HuH-7 (cell line): ENCODE data around the gene KCNJ6.
"Not testable (repeated sequence)": the region's sequence is repeated elsewhere in the genome, so short reads cannot be mapped to it uniquely, and the experiment has no call there.

ENCODE experiments used
- DNase-seq: peaks from one replicate; pipeline ENCODE4 v3.0.0; 2011; ENCODE audit warnings: low spot score

Gene KCNJ6, protein sequence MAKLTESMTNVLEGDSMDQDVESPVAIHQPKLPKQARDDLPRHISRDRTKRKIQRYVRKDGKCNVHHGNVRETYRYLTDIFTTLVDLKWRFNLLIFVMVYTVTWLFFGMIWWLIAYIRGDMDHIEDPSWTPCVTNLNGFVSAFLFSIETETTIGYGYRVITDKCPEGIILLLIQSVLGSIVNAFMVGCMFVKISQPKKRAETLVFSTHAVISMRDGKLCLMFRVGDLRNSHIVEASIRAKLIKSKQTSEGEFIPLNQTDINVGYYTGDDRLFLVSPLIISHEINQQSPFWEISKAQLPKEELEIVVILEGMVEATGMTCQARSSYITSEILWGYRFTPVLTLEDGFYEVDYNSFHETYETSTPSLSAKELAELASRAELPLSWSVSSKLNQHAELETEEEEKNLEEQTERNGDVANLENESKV

DNA sequence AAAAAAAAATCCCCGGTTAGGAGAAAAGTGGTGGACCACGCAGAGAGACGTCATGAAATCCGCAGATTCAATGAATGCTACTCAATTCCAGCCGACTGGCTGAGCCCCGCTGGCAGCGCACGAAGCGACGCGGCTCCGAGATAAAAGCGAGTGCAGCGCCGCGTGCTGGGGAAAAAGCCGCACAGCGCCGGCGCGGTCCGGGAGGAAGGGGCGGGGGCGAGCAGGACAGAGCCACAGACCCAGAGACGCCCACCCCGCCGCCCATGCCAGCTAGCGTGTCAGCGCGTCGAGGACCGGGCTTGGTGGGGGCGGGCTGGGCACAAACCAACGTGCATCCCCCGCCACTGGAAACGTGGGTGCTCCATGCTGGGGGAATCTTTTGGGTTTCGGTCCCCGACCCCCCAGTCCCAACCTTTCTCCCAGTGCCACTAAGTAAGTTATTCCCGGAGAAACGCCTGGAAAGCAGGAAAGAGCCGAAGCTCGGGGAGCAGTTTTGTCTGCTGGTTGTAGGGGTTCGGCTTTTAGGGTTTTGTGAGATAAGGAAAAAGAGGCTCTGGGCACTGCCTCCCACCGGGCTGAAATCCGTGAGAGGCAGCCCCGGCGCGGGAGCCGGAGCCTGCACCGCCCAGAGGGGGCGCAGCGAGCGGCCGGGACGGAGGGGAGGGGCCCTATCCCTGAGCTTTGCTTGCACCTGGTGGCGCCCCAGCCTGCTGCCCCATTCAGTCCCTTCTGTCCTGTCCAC, at the start of gene KCNJ6:
KCNJ6 (minus strand) TSS at position 148 of the 742 bp plus-strand sequence. CDS start 75,775 bp downstream, outside the sequence.
- peak; percentile 19 for DNase-seq

DNA sequence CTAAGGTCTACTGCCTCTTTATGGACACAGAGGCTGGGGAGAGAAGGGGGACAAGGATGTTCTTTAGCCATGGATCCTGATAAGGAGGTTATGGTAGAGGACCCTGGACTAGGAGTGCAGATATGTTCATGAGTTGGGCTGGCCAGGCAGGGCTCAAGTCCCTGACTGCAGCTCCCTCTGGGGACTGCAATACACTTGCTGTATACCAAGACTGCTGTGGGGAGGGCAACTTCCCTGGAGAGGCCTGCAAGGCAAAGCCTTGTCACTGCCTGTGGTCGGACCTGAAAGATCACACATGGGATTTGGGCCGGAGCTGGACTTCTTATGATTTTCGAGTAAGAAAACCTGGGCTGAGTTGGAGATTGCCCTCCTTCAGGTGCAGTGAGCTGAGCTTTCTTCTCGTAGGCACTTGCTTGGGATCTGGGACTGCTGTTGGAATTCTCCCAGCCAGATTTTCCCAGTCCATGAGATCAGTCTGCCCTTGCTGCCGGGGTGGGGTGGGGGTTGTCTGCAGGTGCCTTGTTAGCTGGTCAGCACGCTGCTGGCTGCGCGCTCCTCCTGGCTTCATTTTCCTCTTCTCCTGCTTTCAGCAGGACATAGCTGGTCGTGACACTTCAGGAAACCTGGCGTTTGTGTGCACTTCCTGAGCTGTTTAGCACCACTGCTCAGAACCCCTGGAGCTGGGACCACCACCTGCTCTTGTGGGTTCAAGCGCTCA, 49.0 kb upstream of the KCNJ6 start:
- DNase-seq, result no peak

DNA sequence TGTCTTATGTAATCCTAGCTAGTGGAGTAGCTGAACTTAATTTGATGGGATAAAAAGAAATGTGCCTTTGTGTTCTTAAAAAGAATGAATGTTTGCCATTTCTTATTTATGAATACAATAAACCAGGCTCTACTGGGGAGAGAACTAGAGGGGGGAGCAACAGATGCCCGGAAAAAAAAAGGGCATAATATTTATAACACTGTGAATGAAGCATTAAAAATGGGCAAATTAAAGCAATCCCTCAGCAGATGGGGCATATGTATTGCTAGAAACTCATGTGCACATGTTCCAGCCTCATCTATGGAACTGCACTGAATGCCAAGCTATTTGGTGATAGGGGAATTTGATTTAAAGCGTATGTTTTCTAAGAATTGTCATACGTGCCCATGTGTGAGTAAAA, 42.3 kb upstream of the KCNJ6 start:
- no peak for DNase-seq

DNA sequence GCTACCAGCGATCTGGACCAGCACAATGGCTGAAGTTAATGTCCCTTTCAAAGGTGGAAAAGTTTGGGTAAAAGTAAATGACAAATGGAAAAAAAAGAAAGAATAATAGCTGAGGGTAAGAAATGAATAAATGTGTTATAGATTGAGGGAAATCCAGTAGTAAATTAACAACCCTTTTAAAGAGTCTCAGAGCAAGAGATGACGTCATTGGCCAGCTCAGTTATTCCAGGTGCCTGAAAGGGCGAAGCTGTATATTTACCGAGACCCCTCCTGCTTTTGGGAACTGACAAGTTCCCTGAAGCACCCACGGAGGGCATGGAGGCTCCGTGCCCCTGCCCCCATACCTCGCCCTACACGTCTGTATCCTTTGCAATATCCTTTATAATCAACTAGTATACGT, 40.5 kb upstream of the KCNJ6 start:
- DNase-seq, result no peak

DNA sequence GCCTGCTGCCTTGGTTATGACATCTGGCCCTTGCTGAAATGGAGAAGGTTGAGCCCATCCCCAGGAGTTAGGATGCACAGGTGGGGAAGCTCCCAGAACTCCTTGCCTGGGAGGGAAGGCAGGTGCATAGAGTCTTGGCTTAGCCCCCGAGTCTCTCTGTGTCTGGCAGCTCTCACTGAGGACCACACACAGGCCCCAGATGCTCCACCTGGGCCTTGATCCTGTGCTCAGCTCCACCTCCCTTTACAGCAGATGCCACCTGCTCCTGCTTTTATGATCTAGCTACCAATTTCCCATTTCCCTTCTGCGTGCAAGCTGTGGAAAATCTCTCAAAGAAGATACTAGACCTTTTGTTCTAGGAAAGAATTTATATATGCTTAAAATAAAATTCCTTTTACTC, 28.8 kb upstream of the KCNJ6 start:
- no peak for DNase-seq

DNA sequence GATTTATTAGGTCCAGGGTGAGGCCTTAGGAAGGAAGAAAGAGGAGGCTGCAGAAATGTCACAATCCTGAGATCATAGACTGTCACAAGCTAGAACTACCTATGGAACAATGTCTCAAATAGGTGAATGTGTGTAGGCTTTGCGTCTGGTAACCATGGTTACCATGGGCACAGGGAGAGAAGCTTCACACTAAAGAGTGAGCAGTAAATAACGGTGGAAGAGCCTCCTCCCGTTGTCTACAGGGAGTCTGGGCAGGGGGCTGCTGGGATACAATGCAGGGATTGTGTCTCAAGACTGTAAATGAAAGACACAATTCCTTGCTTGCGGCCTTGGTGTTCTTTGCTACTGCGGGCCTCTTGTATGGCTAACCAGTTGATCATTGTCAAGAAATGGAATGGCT, 28.2 kb upstream of the KCNJ6 start:
- no peak for DNase-seq

DNA sequence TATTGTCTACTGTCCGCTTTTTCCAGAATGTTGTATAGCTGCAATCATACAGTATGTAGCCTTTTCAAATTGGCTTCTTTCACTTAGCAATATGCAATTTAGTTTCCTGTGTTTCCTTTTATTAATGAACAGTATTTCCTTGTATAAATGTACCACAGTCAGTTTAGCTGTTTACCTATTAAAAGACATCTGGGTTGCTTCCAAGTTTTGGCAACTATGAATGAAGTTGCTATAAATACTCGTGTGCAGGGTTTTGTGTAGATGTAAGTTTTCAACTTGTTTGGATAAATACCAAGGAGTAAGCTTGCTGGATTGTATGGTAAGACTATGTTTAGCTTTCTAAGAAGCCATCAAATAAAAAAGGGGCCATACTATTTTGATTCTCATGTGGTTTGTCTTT, 24.4 kb upstream of the KCNJ6 start:
- no peak for DNase-seq

DNA sequence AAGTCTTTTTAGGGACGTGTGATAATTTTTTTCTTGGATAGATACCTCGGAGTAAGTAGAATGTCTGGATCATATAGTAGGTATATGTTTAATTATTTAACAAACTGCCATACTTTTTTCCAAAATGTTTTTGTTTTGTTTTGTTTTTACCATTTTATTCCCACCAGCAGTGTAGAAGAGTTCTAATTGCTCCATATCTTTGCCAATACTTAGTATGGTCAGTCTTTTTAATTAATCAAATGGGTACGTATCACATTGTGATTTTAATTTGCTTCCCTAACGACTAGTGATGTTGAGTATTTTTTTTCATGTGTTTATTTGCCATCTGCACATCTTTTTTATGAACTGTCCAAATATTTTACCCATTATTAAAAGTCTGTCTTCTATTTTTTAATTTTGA, 23.6 kb upstream of the KCNJ6 start:
- DNase-seq, result no peak

DNA sequence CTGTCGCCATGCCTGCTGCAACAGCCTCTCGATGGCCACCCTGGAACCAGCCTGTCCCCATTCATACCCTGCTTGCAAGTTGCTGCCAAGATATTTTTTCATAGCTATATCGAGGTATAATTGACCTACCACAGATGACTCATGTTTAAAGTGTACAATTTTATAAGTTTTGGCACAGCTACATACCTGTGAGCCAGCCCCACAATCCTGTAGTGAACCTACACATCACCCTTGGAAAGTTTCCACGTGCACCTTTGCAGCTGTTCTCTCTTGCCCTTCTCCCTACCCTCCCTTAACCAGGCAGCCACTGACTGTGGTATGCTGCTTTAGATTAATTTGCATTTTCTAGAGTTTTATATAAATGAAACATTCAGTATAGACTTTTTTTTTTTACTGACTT, 23.0 kb upstream of the KCNJ6 start:
- DNase-seq, result no peak

DNA sequence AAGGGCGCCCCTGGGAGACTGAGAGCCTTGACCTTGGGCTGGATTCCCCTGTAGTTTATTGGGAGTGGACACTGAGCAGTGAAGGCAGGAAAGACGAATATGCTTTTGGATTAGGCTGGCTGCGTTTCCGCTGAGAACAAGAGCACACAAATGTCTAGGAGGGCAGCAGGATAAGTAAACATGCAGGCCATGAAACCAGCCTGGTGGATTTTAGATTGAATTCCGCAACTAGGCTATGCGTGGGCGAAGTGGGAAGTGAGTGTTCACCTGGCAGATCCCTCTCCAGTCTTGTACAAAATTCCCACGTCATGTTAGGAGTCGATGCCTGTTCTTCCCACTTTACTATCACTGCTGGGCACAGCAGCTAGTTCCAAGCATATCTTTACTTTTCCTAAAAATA, 21.4 kb upstream of the KCNJ6 start:
- DNase-seq, result no peak

DNA sequence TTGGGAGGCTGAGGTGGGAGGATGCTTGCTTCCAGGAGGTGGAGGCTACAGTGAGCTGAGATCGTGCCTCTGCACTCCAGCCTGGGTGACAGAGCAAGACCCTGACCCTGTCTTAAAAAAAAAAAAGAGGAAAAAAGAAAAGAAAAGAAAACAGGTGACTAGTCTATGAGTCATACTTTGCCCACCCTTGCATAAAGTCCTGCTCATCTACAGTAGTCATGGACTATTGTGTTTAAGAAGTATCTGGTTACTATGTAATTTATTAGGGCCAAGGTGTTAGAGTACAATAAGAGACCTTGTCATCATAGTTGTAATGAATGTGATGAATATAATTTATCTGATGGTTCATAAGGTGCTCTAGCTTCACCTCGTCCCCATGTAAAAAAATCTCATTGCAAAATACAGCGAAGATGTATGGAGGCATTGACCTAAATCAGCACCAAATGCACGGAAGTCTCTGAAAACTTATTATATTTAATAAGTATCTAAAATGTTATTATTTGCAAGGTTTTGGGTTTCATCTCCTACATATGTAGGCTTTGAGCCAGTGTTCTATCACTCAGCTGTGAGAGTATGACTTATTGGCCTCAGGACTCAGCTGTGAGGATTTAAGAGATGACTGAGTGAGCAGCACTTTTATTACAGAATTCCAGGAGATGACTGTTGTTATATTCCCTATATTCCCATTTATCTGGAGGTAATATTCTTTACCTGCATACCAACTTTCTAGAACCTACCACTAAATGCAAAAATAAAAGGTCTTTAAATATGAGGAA, 19.9 kb upstream of the KCNJ6 start:
- DNase-seq, result no peak

DNA sequence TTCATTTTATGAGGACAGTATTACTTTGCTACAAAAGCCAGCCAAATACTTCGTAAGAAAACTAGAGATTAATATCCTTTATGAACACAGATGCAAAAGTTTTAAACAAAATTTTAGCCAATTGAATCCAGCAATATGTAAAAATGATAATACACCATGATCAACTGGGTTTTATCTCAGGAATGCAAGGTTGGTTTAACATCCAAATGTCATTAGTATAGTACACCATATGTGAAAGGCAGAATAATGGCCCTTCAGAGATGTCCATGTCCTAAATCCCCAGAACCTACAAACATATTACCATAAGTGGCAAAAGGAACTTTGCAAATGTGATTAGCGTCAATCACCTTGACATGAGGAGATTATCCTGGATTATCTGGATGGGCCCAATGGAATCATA, 16.7 kb upstream of the KCNJ6 start:
- DNase-seq, result no peak

DNA sequence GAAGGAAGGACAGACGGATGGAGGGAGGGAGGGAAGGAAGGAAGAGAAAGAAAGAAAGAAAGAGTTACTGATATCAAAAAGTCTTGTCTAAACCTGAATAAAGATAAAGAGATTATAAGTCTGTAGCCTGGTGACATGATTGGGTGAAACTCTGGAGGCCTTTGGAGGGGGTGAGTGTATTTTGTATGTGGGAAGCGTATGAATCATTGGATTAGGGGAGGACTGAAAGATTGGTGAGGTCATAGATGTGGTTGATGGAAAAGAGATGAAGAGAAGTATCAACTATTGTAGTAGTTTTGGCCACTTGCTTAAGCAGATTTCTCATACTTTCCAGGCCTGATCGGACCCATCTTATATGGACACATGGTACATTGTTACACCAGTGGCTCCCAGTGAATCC, 11.5 kb upstream of the KCNJ6 start:
- DNase-seq, result no peak

DNA sequence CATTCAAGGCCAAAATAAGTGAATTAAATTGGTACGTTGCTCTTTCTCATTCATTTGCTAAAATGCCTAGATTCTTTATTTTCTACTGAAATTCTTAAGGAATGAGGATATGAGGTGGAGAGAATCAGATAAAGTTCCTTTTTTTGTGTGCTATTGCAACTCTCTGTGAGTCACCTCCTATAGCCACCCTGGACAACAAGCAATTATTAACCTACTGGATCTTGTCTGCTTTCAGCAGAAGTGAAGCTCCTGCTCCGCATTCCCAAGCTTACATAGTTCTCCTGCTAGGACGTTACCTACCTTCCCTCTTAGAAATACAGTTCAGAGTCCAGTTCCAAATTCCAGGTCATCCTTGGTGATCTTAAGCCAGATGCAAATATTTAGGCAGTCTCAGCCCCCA, 4.8 kb upstream of the KCNJ6 start:
- no peak for DNase-seq

DNA sequence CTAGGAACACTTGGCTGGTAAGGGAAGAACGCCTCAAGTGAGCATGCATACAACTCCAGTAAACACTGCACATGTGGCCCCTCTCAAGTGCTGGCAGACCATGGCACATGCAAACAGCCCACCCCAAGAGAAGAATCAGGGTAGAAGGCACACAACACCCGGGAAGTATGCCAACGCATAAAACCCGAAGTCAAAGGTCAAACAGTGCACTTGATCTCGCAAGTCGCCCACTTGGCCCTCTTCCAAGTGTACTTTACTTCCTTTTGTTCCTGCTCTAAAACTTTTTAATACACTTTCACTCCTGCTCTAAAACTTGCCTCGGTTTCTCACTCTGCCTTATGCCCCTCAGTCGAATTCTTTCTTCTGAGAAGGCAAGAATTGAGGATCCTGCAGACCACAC, 4.0 kb upstream of the KCNJ6 start:
- DNase-seq, result not testable (repeated sequence)

DNA sequence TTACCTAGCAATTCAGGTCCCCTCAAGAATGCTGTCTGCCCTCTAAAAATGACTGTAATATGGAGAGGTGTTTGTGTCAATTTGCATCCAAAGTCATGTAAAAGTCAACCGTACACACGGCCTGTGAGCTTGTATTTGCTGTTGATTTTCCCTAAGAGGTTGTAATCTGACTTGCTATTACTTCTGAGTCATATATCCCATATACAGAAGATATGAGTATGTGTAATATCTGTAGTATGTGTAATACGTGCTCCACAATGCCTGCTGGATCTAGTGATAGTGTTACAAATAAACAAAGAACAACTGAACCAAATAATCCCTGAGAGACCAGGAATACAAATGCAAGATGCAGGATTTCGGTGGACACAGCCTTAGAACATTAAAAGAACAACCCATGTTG, 1.4 kb upstream of the KCNJ6 start:
- no peak for DNase-seq

DNA sequence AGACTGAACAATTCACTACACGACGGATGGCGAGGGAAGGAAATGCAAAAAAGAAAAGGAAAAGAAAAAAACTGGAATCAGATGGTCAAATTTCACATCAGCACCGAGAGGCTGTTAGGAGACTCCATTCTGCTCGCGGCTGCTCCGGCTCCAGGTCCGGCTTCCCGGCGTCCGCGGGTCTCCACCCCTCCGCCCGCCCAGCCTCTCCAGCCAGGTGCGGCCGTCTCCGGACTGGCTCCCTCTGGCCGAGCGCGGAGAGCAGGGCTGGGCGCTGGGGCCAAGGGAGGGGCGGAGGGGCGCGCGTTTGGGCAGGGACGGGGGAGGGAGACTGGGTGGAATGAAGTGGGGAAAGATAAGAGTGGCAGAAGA, 332 bp downstream of the KCNJ6 start:
- no peak for DNase-seq

DNA sequence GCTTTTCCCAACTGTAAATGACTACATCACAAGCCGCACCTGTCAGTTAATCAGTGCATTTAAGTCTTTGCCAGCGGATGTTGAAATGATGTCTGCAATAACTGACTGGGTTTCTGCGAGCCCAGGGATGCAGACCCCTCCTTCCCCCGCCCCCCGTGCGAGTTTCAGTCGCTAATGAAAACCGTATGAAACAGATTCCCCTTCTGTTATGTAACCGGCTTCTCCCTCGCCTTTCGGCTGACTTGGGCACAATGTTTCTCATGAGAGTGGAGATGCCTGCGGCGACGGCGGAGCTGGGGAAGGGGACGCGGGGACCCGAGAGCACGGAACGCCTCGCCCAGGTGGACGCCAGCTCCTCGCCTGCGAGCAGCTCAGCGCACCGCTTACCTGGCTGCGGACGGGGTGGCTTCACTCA, 753 bp downstream of the KCNJ6 start:
- no peak for DNase-seq

DNA sequence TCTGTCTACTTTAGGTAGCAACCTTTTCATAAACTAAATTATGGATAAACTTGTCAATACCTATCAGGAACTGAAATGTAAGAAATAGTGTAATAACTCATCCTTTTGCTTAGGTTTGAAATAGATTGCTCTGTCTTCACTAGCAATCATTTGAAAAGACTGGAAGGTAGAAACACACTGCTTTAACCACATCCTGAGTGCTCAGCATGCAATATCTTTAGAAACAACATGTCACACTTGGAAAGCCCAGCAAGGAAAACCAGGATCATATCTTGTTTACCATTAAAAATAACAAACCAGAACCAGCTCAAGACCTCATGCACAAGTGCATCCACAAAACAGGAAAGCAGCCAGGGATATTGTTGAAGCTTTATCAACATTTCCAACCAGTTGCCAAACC, 3.6 kb downstream of the KCNJ6 start:
- DNase-seq, result no peak

DNA sequence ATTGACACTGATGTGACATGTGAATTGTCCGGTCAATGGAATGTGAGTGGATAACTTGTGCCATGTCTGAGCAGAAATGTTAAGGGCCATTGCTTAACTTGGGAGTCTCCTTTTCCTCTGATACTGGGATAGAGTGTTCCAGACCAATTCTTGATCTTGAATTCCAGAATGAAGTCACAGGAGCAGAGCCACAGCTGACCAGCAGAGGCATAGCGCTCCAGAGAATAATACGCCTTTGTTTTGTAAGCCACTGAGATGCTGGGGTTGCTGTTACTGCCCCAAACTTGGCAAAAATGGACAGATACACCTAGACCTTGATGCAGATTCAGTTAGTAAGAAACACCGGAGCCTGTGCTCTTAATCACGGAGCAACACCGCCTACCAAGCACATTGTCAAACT, 6.3 kb downstream of the KCNJ6 start:
- no peak for DNase-seq

DNA sequence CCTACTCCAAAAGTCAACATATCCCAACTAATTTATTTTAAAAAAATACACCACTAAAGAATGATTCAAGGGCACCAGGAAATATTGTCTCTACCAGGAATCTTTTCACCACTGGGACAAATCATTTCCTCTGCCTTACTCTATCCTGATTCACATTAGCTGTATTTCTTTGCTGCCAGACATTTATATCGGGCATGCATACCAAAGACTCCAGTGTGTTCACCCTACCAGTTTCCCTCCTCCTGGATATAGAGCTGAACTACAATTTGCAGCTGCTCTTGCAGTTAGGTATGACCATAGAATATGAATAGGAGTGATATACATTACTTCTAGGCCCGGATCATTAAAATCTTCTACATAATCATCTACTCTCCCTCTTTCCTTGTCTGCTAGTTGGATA, 7.6 kb downstream of the KCNJ6 start:
- DNase-seq, result no peak

DNA sequence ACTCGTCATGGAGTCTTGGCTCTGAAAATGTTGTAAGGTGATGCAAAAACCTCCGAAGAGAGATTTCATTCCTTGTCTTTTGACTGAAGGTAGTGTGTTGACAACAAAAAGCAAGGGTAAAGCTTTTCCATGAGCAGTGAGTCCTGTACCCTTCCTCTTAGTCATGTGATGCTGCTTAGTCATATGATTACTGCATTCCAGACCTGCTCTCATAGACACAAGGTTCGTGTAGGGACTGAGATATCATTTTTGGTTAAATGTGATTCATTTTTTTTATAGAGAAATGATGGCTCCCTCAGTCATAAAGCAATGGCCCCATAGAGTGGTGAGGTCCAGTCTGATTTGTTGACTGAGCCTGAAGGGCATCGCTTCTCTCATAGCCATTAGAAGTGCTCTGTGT, 9.2 kb downstream of the KCNJ6 start:
- no peak for DNase-seq
